Activated CD8-positive, alpha-beta memory T cell treated with anti-CD3 and anti-CD28 coated beads, Interleukin-2, amount 50 U/mL, for 24 hours (primary cell): ENCODE measurements around the gene EDNRA.

ENCODE experiments used
- DNase-seq: peaks from one replicate; pipeline ENCODE4 v3.0.0-alpha.2; 2020; ENCODE audit errors: extremely low read depth

The EDNRA gene

GRCh38 chr4:147542229-147542990, 61.5 kb downstream of the EDNRA start:
- no peak for DNase-seq

- DNase-seq, result no peak
Observed at GRCh38 chr4:147543034-147543433, 62.1 kb downstream of the EDNRA start.

- no peak for DNase-seq
Observed at GRCh38 chr4:147546349-147546748, 65.5 kb downstream of the EDNRA start.

- no peak for DNase-seq
Observed at GRCh38 chr4:147547314-147548056, 66.6 kb downstream of the EDNRA start.

GRCh38 chr4:147548256-147548655, 67.4 kb downstream of the EDNRA start:
- DNase-seq, result no peak

- no peak for DNase-seq
Observed at GRCh38 chr4:147550626-147551246, 69.8 kb downstream of the EDNRA start.

GRCh38 chr4:147560625-147561024, 79.7 kb downstream of the EDNRA start:
- DNase-seq, result no peak

GRCh38 chr4:147566762-147567161, 85.9 kb downstream of the EDNRA start:
- DNase-seq, result no peak

GRCh38 chr4:147567276-147567675, 86.4 kb downstream of the EDNRA start:
- no peak for DNase-seq

GRCh38 chr4:147570616-147571015, 89.7 kb downstream of the EDNRA start:
- no peak for DNase-seq

GRCh38 chr4:147571036-147571770, 90.3 kb downstream of the EDNRA start:
- DNase-seq, result no peak

GRCh38 chr4:147576084-147576483, 95.2 kb downstream of the EDNRA start:
- no peak for DNase-seq

GRCh38 chr4:147578051-147578476, 97.2 kb downstream of the EDNRA start:
- DNase-seq, result no peak

GRCh38 chr4:147578593-147578992, 97.7 kb downstream of the EDNRA start:
- DNase-seq, result no peak

GRCh38 chr4:147580396-147580795, 99.5 kb downstream of the EDNRA start:
- no peak for DNase-seq

- no peak for DNase-seq
Observed at GRCh38 chr4:147581606-147582350, 100.9 kb downstream of the EDNRA start.

GRCh38 chr4:147582386-147583060, 101.6 kb downstream of the EDNRA start:
- DNase-seq, result no peak

- no peak for DNase-seq
Observed at GRCh38 chr4:147583876-147584275, 103.0 kb downstream of the EDNRA start.

- DNase-seq, result no peak
Observed at GRCh38 chr4:147586032-147586431, 105.1 kb downstream of the EDNRA start.

GRCh38 chr4:147586637-147587036, 105.7 kb downstream of the EDNRA start:
- no peak for DNase-seq

GRCh38 chr4:147587041-147587440, 106.1 kb downstream of the EDNRA start:
- no peak for DNase-seq
